Daoy (cell line): Measurements from ENCODE around the gene SRR. TPM values are rescaled to one million over a fixed set of nuclear protein-coding genes. Genes with fewer than 3 reads are reported as not detected.

Experiments used
- DNase-seq: peaks from one replicate; pipeline ENCODE4 v3.0.0-alpha.2; 2015; ENCODE audit warnings: low read depth
- total RNA-seq: library from RNA; depleted of rRNA; stranded (reverse); fragments of >200 nt; shearing (Covaris generic); gene quantifications from 2 replicates; pipeline ENCODE4 v1.2.3, GENCODE V29; 2014

SRR gene
- total RNA-seq, 1 experiment from 2014 or later = 21.4 TPM

DNA sequence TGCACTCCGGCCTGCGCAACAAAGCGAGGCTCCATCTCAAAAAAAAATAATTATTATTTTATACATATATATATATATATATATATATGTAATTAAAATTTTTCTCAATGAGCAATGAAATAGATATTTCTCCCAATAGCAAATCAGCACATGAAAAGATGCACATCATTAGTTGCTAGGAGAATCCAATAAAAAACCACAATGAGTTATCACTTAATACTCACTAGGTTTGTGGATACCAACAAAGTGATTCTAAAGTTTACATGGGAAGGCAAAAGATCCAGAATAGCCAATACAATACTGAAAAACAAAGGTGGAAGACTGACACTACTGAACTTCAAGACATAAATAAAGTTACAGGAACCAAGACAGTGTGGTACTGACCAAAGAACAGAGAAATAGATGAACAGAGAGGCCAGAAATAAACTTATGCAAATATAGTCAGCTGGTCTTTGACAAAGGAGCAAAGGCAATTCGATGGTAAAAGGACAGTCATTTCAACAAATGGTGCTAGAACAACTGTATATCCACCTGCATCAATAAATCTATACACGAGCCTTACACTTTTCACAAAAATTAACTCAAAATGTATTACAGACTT, 13.8 kb upstream of the SRR start:
- no peak for DNase-seq

DNA sequence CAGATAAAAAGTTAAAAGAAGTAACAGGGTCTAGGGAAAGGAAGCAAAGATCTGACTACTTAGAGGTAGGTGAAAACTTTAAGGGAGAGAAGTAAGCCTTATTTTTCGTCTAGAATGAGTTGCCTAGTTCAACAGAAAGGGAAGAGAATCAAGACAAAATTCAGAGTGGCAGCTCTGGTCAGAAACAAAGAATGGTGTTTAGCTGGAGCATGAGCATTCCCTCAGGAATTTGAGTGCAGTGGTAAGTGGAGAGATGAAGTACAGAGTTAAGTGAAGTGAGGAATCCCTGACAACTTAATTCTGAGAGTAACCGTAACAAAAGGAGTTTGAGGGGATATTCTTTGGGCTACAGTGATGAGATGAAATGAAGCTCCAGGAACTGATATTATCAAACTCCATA, 11.7 kb upstream of the SRR start:
- DNase-seq = no peak

DNA sequence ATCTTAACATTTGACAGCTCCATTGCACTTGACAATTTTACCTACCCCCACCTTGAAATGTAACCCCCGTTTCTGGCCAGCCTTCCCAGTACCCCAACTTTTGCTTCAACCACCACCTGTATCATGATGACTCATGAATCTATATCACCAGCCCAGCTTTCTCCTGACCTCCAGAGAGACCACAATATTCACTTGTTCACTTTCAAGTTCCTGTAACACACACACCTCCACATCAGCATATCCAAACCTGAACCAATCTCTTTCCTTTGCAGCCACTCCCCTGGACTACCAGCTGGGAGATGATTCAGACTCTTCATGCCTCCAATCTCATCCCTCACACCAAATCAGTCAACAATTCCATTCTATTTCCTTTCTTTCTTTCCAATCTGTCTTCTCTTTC, 8.2 kb upstream of the SRR start:
- DNase-seq = no peak

DNA sequence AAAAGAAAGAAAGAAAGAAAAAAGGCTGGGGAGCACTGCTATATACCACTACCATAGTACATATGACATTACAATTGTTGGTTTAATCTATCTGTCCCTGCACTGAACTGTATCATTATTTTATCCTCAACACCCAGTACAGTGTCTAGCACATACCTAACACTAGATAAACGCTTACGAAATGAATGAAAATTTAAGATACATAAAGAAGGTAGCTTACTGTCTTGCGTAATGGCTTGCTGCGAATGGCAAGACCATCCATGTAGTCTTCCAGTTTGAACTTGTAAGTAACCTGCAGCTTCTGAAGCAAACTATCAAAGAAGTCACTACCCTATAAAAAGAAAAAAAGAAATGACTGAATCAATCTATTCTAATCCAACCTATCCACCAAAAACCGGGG, 6.7 kb upstream of the SRR start:
- DNase-seq = no peak

- DNase-seq = no peak
These were observed 4.6 kb upstream of the SRR start for GRCh38 chr17:2299136-2299535.

GRCh38 chr17:2299756-2300155, 4.0 kb upstream of the SRR start:
- no peak for DNase-seq

GRCh38 chr17:2302778-2303203, 959 bp upstream of the SRR start:
- DNase-seq = no peak

- DNase-seq = no peak
These were observed 1.2 kb downstream of the SRR start for GRCh38 chr17:2304931-2305330.

DNA sequence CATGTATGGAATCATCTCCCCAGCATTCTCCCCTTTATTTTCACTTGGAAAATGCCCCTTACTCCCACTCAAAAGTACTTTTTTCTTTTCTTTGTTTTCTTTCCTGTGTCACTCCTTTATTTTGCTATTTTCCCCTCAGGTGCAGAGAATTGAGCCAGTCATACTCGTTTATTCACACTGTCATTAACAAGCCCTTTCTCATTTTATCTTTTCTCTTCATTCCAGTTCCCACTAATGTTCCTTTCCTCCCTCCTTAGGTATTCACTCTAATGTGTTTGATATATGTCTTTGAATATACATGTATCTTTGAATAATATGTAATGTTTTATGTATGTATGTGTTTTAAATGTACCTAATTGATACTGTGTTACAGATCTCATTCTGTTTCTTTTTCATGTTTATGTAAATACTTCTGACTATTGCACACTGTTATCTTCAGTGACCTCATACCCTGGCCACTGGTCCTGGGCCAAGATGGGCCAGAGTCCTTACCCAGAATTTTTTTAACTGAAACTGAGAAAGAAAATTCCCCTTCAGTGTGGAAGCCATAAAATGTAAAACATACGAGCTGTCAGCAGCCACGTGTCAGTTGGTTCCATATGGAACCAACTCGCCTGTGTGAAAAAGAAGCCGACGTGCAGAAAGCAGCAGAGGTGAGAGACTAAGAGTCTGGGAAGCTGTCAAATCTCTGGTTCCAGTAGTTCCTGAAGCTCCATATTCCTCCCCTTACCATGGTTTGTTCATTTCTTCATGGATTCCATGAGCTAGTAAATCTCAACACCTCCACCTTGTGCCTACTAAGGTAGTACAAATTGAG, 5.8 kb downstream of the SRR start:
- DNase-seq = no peak

GRCh38 chr17:2312736-2313135, 9.0 kb downstream of the SRR start:
- DNase-seq = no peak

DNA sequence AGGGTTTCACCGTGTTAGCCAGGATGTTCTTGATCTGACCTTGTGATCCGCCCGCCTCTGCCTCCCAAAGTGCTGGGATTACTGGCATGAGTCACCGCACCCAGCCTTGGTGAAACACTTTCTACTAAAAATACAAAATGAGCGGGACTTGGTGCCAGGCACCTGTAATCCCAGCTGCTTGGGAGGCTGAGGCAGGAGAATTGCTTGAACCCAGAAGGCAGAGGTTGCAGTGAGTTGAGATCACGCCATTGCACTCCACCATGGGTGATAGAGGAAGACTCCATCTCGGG, 13.1 kb downstream of the SRR start:
- peak; percentile 36 for DNase-seq

- DNase-seq = no peak
These were observed 14.0 kb downstream of the SRR start for GRCh38 chr17:2317796-2318195.

GRCh38 chr17:2319051-2319450, 15.3 kb downstream of the SRR start:
- DNase-seq = no peak

DNA sequence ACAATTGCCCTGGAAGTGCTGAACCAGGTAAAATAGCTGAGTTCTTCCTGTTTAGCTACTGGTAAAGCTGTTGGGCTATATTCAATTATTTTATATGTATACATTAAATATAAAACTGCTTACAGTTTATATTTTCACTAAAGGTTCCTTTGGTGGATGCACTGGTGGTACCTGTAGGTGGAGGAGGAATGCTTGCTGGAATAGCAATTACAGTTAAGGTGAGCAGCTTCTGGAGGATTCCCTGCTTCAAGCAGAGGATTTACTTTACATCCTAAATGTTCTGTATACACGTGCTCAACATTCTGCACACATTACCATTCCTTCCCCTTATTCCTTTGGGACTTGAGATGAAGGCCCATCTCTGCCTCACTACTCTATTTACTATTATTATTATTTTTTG, 17.6 kb downstream of the SRR start:
- no peak for DNase-seq

DNA sequence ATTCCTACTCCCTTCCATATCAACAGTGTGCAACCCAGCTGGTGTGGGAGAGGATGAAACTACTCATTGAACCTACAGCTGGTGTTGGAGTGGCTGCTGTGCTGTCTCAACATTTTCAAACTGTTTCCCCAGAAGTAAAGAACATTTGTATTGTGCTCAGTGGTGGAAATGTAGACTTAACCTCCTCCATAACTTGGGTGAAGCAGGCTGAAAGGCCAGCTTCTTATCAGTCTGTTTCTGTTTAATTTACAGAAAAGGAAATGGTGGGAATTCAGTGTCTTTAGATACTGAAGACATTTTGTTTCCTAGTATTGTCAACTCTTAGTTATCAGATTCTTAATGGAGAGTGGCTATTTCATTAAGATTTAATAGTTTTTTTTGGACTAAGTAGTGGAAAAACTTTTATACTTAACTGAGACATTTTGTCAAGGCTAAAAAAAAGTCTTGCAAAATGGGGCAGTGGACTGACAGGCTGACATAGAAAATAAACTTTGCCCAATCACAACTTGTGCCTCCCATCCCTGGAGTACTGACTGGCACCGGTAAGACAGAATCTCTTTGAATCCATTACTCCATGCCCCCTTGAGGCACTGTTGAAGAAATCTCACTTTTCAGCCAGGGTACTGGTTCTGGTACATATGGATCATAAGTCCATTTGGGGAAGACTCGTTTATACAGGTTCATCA, 20.0 kb downstream of the SRR start:
- DNase-seq = no peak

DNA sequence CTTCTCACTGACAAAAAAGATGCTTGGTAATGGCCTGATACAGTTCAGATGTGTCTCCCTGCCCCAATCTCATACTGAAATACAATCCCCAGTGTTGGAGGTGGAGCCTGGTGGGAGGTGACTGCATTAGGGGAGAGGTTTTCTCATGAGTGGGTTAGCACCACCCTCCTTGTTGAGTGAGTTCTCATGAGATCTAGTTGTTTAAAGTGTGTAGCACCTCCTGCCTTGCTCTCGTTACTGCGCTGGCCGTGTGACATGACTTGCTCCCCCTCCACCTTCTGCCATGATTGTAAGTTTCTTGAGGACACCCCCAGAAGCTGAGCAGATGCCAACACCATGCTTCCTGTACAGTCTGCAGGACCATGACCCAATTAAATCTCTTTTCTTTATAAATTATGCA, 27.6 kb downstream of the SRR start:
- no peak for DNase-seq

- peak; percentile 30 for DNase-seq
These were observed 32.0 kb downstream of the SRR start for GRCh38 chr17:2335726-2336214.

DNA sequence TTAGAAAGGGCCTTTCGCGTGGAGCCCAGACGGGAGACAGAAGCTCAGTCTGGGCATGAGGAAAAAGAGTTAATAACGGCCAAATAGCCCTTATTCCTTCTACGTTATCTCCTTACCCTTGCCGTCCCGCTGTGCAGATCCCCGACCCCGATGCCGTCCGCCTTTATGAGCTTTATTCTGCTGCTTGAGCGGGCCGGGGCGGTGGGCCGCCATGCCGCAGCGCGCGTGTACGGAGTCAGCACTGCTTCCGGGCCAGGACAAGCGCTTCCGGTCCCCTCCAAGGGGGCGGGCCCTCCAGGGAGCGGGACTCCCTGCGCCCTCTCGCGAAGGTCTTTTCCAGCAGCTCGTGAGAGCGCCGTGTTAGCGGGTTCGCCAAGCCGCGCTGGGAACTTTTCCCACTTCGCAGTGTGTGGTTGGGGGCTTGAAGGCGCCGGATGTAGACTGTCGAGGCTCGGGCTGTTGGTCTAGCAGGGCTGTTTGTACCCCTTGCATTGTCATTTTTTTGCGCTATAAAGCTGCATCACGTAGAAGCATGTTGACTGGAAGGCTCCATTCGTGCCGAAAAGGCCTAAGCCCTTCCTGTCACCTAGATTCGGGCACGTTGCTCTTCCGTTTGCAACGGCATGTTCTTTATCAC, 32.6 kb downstream of the SRR start, which contains the start of gene TSR1:
TSR1 (minus strand) TSS at position 243 of the 637 bp plus-strand sequence; CDS start at position 213, 30 bp downstream.
- peak; percentile 96 for DNase-seq

GRCh38 chr17:2336852-2337543, 33.2 kb downstream of the SRR start, which contains the start of gene SGSM2:
Gene SGSM2, plus strand, starts transcription at chr17:2337501. Its CDS starts 188 bp downstream, at chr17:2337689.
- DNase-seq = peak; percentile 76

GRCh38 chr17:2337544-2338314, 34.0 kb downstream of the SRR start:
- peak; percentile 79 for DNase-seq

DNA sequence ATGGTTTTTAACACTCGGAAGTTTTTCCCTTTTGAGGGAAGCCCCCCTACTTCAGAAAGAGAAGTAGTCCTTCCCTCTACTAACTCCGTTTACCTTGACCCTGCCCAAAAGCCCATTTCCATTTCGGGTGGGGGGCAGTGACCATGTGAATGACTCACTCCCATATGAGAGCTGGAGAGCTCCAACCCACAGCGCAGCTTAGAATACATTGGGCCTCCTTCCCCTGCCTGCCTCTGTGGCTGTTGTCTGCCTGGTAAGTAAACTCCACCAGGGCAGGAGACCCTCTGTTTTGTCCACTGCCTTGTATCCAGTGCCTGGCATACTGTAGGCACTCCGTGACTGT, 34.5 kb downstream of the SRR start:
- DNase-seq = peak; percentile 37
